Caki2 (cell line): Measurements from ENCODE around the gene FGF23. TPM values are rescaled to one million over a fixed set of nuclear protein-coding genes. Genes with fewer than 3 reads are reported as not detected.

Source experiments
- DNase-seq: peaks from one replicate; pipeline ENCODE4 v3.0.0-alpha.2; 2015; ENCODE audit warnings: low read depth
- in situ Hi-C: cut with HindIII; loops from 2 replicates; pipeline ENCODE4 v1.10.0; 2016; ENCODE audit warnings: low sequenced_read_pairs, low pct_unique_long_range_greater_than_20kb, mixed read lengths
- total RNA-seq: library from RNA; depleted of rRNA; stranded (reverse); fragments of >200 nt; shearing (Covaris generic); gene quantifications from 2 replicates; pipeline ENCODE4 v1.2.3, GENCODE V29; 2014; ENCODE audit warnings: low replicate concordance; rRNA removed

FGF23 gene
- total RNA-seq, 1 experiment from 2014 or later, result not detected

DNA sequence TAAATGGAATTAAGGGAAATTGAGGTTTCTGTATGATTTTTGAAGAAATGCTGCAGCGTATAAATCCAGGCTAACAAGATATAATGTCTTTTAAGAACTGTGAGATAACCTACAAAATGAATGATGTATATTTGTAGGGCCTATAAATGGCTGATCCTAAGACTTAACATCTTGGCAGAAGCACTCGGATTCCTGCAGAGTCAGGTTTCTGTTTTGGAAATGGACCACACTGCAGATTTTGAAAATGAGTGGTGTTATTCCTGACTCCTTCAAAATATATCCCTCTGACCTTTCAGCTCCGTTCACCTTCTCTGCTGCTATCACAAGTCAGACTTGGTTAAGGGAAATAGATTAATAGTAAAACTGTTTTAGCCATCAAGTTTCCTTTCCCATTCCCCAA is 53.5 kb downstream of the FGF23 start:
- no peak for DNase-seq
- in situ Hi-C loops, result no loop called here

DNA sequence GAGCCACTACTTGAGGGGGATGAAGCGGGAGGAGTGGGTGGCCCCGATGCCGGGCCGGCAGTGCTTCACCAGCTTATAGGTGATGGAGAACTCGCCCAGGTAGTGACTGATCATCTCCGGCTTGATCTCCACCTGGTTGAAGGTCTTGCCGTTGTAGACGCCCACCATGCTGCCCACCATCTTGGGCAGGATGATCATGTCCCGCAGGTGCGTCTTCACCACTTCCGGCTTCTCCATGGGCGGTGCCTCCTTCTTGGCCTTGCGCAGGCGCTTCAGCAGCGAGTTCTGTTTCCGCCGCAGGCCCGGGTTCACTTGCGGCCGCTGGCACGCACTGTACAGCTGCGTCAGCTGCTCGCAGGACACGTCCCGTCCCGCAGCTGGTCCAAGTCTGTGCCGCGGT is 55.1 kb downstream of the FGF23 start:
- in situ Hi-C loops, result no loop called here
- DNase-seq, result no peak

DNA sequence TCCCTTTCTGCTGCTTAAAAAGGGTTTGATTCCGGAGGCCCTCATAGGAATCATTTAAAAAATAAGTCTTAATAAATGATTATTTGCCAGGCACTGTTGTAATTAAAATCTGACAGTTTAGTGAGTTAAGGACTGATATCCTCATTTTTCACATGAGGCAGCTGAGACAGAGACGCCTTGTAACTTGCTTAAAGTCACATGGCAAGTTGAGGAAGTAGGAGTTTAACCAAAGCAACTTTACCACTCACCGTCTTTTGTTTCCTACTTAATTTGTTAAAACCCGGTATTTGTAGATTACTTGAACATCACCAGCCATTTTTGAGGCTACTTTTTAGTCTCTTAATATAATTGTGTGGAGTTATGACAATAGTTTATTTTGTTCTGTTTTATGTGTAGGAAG is 56.1 kb downstream of the FGF23 start:
- in situ Hi-C loops, result no loop called here
- no peak for DNase-seq

DNA sequence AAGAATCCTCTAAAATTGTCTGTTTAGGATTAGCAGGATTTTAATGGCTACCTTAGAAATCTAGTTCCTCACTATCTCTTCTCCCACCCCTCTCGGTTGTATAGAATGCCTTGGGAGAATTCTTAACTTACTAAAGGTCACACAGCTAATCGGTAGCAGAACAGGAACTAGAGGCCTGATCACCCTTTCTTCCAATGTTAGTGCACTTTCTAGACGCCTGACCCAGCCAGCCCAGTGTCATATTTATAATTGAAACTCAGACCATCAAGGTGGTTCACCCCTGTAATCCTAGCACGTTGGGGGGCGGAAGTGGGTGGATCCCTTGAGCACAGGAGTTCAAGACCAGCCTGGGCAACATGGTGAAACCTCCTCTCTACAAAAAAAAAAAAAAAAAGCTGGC is 56.8 kb downstream of the FGF23 start:
- in situ Hi-C loops, result no loop called here
- DNase-seq, result no peak

DNA sequence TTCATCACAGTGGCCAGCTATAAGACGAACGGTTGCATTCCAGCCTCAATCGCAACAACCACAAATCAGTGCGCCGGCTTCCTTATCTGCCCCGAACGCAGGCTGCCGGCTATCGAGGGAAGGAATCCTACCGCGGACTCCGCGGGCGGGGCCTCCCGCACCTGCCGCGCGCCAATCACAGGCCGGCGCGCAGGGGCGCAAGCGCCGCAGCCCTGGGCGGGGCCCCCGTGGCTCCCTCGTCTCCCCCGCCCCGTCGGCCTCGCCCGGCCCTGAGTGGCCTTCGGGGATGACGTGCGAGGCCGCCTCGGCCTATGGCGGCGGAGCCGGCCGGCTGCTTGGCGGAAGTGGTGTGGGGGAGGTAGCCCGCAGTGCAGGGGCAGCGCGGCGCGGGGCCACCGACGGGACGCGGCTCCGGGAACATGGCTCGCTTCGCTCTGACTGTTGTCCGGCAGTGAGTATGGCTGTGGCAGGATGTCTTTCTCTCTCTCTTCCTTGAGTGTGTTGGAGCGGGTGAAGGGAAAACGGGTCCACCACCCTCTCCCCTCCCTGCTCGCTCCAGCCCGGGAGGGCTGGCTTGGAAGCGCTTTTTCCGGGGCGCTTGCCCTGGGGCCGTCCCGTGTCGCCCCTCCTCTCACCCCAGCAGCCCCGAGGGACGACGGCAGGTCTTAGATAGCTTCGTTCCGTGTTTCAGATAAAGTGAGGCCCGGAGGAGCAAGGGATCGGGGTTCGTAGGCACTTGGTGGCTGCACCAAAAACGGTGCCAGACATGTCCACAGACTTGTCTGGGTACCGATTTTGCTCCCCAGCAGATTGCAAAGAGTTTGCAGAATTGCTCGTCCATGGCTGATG is 58.4 kb downstream of the FGF23 start, which contains the start of gene TIGAR:
TSS of gene TIGAR (plus strand) at position 361 of the 849 bp plus-strand sequence. CDS start at position 420, 59 bp downstream.
- in situ Hi-C loops, result no loop called here
- peak; percentile 95 for DNase-seq

DNA sequence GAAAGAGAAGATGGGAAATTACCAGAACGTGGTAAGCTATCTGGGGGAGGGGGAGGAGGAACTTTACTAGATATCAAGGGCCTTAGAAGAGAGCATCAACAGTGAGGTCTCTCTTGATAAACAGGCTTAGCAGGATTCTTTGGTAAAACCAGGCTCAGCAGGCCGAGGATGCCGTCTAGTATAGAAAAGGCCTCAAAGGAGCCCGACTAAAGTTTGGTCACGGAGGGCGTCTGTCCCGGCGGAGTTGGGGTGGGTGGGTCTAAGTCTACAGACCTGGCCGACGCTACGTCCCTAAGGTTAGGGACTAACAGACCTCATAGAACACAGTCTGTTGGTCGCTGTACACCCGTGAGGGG is 59.0 kb downstream of the FGF23 start:
- DNase-seq, result no peak
- in situ Hi-C loops, result no loop called here

Other genes with a start within 250 kb of the FGF23 start
- 0.03 TPM in 2 replicates for gene CCND2, start 106.0 kb downstream of the FGF23 start, total RNA-seq
- gene TIGAR, start 58.5 kb downstream of the FGF23 start, total RNA-seq, result 11.1 and 13.4 TPM in 2 replicates
- gene FGF6, start 66.1 kb upstream of the FGF23 start, total RNA-seq, result not detected in 2 replicates
- 40.0 and 46.3 TPM in 2 replicates for gene RAD51AP1, start 159.2 kb upstream of the FGF23 start, total RNA-seq
- 7.5 and 30.6 TPM in 2 replicates for gene DYRK4, start 182.5 kb upstream of the FGF23 start, total RNA-seq